CD4-positive, alpha-beta T cell treated with Interleukin-4 for 4 hours (primary cell): Measurements from ENCODE around the gene FOSL1.
"Not testable (repeated sequence)": the region's sequence is repeated elsewhere in the genome, so short reads cannot be mapped to it uniquely, and the experiment has no call there.

Source experiments
- DNase-seq: peaks from one replicate; pipeline ENCODE4 v3.0.0-alpha.2; 2020

Gene FOSL1

DNA sequence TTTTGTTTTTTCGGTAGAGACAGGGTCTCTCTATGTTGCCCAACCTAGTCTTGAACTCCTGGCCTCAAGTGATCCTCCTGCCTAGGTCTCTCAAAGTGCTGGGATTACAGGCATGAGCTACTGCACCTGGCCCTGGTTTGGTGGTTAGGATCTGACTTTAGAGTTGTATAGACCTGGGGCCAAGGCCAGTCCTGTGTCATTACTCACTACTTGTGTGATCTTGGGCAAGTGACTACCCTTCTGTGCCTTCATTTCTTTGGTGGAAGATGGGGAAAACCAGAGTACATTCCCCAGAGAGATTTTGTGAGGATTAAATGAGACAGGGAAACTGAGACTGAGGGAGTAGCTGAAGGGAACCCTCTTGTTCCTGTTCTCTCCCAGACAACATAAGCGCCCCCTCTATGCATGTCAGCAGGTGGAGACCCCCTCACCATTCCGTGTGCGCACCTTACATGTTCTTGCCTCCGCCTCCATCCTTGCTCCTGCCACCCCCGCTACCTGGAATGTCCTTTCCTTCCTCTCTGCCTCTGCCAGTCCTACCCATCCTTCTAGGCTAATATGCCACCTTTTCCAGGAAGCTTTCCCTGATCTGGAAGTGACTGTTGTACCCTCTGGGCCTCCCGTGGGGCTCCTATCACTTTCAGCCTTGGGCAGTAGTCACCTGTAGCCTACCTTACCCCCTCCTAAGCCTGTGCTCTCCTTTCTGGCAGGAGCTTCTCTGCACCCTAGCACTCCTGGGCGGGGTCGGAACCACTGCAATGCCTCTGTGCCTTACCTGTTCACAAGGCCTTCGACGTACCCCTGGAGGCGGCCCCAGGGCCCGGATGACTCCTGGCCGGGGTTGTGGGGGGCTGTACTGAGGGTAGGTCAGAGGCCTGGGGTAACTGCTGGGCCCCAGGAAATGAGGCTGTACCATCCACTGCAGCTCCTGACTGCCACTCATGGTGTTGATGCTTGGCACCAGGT, 3.9 kb downstream of the FOSL1 start:
- no peak for DNase-seq

DNA sequence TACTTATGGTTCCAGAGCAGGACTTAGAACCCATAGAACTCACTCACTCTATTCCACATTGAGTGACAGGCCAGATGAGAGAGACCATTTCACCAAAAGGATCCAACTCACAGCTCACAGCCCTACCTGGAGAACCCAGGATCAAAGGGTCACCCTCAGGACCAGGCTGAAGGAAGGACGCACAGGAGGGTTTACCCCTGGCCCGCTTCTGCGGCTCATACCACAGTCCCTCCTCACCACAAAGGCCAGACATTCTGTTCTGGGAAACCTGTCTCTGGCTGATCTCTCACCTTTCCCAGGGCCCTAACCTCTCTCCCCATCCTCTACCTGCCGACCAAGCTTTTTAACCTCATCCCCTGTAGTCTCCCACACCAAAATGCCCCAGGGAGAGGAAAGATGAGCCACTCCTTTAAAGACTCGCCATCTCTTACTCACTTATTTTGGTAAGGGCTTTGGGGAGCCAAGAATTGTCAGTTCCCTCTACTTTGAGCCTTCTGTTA, 4.7 kb downstream of the FOSL1 start:
- no peak for DNase-seq

DNA sequence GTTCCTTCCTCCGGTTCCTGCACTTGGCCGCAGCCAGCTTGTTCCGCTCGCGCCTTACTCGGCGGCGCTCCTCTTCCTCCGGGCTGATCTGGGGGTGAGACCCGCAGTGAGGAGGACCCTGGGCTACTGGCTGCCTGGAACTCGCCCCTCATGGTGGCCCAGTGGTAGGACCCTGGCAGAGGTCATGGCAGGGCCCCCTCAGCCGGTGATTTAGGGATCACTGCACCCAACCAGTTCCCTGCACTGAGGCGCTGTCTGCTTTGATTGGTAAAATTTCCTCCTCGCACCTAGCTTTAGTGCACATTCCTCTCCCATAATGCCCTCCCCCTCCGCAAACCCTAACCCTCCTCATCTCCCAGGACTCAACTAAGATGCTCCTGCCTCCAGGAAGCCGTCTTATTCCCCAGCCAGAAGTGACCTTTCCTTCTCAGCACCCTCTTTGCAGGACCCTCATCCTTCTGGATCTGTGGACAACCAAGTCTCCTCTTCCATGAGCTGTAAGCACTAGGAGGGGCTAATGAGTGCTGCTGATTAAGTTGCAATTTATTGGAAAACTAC, 6.1 kb downstream of the FOSL1 start:
- DNase-seq: peak; percentile 35

DNA sequence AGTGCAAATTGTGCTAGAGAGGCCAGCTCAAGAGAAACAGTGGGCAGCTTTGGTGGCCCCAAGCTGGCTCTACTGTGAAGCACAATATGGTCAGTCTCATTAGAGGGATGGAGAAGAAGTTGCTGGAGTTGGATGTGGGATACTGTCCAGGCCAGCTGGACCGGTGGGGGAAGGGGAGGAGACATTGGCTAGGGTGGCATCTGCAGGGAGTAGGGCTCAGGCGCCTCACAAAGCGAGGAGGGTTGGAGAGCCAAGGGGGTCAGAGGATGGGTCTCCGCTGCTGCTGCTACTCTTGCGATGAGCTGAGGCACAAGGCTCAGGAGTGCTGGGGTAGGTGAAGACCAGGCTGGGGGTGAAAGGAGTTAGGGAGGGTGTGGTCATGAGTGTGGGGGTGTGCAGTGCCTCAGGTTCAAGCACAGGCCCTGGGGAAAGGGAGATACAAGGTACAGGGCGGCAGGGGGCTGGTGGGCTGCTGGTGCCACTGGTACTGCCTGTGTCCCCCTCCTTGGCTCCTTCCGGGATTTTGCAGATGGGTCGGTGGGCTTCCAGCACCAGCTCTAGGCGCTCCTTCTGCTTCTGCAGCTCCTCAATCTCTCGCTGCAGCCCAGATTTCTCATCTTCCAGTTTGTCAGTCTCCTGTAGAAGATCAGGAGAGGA, 7.4 kb downstream of the FOSL1 start:
- no peak for DNase-seq

DNA sequence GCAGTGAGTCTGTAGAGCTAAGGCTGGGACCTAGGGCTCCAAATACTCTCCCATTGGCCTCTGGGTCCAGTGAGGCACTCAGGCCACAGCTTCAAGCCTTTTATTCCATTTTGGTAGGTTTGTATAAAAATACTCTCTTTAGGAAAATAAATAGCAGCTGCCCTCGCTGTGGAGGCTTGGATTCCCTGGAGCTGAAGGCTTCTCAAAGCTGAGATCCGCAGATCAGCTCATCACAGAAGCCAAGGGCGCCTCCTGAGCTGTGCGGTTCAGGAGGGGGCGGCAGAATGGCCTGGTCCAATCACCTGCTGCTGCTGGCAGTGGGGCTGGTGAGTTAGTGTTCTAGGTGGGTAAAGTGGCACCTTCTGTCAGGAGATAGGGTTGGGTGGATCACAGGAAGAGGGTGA, 8.0 kb downstream of the FOSL1 start:
- not testable (repeated sequence) for DNase-seq

DNA sequence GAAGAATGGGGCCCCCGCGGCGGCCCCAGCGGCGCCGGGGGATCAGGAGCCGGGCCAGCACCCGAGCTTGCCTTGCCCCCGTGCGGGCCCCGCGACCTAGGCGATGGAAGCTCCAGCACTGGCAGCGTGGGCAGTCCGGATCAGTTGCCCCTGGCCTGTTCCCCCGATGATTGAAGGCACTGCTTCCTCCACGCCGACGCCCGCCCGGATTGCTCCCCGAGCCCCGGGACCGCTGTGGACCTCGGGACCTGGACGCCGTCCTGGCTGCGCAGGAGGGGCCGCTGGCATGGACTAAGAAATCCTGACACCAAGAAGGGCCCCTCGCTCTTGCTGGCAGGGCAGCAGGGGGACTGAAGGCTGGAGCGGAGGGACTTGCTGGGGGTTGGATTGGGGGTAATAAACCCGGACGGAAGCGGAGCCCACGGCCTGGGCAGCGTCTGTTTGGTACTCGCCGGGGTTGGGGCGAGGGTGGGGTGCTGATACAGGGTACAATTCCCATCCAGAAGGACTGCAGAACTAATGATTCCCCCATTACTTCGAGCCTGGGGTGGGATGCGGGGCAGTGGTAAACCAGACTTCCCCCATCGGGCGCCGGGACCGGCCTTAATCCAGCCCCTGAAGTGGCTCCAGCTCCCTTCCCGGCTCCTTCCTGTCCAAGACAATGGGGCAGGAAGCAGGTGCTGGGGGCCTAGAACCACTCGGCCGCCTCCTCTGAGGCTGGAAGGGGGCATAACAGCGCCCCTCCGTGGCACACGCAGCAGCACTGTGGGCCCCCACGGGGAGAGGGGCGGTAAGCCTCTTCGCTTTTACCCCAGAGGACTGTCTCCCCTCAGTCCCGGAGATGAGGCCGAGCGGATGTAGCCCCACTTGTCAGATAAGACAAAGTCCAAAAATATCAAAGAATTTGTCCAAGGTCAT, 8.7 kb downstream of the FOSL1 start:
- DNase-seq: no peak

DNA sequence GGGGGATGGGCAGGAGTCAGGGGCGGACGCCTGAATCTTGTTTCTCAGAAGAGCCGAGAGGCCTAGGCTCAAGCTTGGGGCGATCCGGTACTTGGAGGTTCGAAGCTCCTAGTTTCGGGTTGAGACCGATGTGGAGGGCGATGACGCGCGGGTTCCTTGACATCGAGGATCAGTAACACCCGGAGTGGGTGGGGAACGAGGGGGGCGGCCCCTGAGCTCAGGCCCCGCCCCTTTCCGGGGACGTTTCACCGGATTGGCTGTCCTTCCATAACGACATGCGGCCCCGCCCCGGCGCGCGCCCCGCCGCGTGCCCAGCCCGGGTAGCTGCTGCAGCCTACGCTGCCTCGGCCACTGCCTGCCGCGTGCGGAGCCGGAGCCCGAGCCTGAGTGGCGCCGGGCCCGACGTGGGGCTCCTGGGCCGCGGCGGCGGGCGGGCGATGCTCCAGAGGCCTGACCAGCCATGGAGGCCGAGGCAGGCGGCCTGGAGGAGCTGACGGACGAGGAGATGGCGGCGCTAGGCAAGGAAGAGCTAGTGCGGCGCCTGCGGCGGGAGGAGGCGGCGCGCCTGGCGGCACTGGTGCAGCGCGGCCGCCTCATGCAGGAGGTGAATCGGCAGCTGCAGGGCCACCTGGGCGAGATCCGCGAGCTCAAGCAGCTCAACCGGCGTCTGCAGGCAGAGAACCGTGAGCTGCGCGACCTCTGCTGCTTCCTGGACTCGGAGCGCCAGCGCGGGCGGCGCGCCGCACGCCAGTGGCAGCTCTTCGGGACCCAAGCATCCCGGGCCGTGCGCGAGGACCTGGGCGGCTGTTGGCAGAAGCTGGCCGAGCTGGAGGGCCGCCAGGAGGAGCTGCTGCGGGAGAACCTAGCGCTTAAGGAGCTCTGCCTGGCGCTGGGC, 9.6 kb downstream of the FOSL1 start, which contains the start of gene CCDC85B:
Gene CCDC85B, plus strand, starts transcription at position 350 of the 895 bp plus-strand sequence. Its CDS starts 111 bp downstream, at position 461.
- peak; percentile 97 for DNase-seq

DNA sequence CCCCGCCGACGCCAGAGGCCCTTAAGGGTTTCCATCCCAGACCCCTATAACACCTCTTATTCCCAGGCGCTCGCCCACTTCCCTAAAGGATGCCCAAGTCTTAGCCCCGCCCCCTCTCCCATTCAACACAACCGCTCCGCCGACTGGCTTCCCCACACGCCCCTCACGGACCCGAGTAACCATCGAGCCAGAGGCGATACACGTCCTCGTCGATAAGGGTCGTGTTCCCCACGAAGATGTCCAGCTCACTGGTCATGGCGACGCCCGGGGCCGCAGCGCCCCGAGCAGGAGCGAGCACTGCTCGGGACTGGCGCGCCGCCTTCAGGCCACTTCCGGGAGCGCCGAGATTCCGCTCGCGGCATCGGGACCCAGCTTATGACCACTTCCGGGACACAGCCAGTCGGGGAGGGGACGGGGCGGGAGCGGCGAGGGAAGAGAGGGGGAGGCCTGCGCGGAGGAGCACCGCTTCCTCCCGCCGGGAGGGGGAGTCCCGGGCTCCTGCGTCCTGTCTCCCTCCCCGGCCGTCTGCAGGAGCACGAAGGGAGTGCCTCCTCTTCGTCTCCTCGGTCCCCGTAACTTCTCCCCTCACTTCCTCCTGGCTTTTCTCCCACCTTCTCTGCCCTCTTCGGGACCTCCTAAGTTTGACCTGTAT, 11.9 kb downstream of the FOSL1 start, which contains the start of gene FIBP:
Gene FIBP, minus strand, starts transcription at position 309 of the 652 bp plus-strand sequence. Its CDS starts 53 bp downstream, at position 256.
- peak; percentile 94 for DNase-seq

DNA sequence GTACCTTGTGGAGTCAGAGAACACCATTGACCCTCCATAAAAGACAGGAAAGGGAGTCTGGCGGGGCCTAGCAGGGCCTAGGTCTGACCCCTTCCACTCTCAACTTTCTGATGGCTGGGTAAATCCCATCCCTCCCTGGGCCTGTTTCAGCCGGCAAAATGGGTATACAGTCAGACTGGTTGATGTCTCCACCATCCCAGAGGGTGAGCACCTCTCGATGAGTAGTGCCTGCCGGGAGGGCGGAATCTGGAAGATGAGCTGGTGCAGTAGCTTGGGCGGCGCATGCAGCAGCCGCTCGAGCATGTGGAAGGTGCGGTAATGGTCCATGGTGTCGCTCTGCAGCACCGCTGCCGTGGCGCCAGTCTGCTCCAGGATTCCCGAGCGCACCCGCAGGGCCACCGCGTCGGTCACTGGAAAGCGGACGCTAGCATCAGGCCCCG, 12.4 kb downstream of the FOSL1 start:
- no peak for DNase-seq

DNA sequence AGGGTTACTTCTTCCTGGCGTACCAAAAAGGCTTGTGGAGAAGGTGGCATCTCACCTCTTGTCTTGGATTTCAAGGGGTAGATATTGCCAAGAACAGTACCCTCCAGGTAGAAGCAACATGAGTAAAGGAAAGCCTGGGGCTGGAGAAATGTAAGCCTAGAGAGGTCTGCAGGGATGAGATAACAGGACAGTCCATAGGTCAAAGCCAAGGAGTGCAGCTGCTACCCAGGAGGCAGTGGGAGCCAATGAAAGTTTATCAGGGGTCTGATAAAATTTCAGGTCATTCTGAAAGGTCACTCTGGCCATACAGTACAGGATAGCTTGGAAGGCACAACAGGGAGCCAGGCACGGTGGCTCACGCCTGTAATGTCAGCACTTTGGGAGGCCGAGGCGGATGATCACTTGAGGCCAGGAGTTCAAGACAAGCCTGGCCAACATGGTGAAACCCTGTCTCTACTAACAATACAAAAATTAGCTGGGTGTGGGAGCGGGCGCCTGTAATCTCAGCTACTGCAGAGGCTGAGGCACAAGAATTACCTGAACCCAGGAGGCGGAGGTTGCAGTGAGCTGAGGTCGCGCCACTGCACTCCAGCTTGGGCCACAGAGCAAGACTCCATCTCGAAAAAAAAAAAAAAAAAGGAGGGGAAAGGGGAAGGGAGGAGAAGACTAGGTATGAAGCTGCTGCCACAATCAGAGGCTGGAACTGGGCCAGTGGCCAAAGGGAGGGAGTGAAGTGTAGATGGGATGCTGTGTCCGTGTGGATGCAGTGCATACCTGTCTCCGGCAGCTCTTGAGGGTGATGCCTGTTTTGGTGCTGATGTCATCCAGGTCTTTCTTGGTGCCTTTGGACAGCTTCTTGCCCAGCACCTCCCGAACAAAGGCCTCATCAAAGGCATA, 13.1 kb downstream of the FOSL1 start:
- no peak for DNase-seq

DNA sequence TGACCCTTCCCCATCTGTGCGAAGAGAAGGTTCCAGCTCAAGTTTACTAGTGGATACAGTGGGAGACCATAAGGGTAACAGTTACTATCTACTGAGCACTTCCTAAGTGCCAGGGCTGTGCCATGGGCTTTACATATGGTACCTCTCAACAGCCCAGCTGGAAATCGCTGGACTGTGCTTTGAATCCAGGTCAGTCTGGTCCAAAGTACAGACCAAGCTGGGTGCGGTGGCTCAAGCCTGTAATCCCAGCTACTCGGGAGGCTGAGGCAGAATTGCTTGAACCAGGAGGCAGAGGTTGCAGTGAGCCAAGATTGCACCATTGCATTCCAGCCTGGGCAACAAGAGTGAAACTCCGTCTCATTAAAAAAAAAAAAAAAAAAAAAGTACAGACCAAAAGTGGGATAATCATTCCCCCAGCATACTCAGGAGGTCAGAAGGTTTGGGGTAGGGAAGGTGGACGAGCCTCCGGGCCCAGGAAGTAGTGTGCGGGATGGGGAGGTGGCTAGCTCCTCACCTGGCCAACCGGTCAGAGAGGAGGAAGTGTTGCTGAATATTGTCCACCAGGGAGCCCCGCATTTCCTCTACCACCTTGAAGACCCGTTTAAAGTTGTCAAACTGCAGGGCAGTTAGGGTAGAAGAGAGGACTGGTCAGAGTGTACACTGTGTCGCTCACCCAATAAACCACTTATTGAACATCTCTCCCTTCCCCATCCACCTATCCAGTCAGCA, 14.2 kb downstream of the FOSL1 start:
- no peak for DNase-seq

DNA sequence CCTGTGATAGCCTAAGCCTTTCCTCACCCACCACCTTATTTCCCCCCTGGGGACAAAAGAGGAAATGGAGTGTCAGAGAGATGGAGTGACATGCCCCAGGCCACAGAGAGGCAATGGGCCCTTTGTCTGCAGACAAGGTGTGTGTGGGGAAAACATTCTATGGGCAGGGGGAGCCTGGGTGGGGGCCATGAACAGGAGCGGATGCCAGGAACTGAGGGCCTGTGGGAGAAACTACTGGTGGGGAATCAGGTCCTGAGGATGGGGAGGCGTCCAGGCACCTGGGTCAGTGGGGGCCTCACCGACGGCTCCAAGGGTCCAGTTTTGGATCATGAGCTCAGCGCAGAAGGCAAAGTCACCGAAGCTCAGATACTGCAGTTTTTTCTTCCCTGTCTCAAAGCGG, 15.0 kb downstream of the FOSL1 start:
- DNase-seq: no peak

DNA sequence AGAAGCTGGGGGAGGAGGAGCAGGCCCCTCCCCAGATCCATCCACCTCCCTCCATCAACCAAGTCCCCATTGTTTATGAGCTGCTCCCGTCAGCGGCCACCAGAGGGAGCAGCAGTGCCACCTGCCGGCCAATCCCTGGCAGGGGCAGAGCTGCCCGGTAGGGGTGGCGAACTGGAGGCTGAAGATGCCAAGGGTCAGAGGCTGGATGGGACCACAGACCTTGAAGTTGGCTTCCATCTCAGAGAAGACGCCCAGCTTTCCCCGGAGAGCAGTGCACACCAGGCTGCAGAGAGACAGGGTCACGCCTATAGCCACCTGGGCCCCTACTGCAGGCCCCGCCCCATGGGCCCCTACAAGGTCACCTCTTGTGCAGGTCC, 15.5 kb downstream of the FOSL1 start:
- peak; percentile 79 for DNase-seq

DNA sequence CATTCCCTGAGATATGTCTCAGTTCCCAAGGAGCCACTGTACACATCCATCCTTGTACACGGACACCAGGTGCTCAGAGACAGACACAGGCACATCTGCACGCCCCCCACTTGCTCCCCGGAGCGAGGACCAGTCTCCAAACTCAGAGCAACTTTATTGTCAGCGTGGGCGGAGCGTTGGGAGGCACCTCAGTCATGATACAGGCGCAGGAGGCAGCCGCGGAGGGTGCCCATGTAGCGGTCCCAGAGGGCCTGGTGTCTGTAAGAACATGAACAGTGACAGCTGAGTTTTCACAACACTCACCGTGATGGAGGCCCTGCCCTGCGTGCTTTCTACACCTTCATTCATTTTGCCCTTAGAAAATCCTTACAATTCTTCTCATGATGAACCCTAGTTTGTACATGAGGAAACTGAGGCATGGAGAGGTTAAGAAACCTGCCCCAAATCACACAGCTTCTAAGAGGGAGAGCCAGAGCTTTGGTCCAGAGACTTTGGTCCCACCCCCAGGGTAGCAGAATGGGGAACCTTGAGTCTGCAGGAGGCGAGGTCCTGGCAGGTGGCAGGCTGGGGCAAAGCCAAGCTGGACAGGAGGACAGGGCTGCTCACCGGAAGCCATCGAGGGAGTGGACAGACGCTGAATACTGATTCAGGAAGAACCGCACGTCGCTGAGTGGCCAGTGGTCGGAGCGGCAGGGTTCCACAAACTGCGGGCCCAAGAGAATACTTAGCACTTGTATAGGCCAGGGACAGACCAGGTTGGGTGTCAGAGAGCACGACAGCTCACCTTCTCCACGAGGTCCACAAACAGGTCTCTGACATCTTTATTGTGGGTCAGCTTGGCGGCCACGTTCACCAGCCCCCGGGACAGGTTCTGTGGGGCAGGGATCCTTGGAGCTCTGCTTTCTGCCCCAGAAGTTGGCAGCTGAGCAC, 16.1 kb downstream of the FOSL1 start:
- DNase-seq: no peak

DNA sequence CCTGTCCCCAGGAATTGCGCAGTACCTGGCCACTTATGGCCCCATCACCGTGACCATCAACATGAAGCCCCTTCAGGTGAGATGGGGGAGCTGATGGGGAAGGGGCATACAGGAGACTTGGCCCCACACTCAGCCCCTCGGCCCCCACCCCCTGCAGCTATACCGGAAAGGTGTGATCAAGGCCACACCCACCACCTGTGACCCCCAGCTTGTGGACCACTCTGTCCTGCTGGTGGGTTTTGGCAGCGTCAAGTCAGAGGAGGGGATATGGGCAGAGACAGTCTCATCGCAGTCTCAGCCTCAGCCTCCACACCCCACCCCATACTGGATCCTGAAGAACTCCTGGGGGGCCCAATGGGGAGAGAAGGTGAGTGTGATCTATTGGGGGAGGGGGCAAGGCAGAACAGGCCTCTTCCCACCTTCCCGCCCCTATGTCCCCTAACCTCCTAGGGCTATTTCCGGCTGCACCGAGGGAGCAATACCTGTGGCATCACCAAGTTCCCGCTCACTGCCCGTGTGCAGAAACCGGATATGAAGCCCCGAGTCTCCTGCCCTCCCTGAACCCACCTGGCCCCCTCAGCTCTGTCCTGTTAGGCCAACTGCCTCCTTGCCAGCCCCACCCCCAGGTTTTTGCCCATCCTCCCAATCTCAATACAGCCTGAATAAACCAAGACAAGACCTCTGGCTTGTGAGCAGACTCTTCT, 17.0 kb downstream of the FOSL1 start:
- no peak for DNase-seq

DNA sequence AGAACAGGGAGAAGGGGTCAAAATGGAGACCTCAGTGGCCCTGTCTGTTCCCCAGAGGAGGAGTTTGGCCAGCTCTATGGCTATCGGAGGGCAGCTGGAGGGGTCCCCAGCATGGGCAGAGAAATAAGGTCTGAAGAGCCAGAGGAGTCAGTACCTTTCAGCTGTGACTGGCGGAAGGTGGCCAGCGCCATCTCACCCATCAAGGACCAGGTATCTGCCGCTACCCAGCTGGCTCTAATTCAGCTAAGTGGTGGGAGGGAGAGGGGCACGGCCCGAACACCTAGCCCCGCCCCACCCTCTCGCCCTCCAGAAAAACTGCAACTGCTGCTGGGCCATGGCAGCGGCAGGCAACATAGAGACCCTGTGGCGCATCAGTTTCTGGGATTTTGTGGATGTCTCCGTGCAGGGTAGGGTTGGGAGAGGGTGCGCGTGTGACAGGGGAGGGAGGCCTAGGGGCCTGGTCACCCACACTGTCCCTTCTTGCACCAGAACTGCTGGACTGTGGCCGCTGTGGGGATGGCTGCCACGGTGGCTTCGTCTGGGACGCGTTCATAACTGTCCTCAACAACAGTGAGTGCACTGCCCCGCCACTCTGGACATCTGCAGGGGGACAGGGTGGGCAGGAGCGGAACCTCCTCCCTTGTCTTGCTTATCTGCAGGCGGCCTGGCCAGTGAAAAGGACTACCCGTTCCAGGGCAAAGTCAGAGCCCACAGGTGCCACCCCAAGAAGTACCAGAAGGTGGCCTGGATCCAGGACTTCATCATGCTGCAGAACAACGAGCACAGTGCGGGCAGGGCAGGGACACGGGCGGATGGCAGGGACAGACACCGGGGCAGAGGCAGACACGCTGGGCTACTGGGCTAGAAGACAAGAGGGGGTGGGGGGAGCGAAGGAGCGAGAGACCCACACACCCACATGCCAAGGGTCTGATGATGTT, 17.8 kb downstream of the FOSL1 start:
- no peak for DNase-seq
